Activated CD8-positive, alpha-beta memory T cell treated with anti-CD3 and anti-CD28 coated beads, Interleukin-2, amount 50 U/mL, for 24 hours (primary cell): ENCODE data around the gene RPL36.
"Not testable (repeated sequence)": the region's sequence is repeated elsewhere in the genome, so short reads cannot be mapped to it uniquely, and the experiment has no call there.

Source experiments
- DNase-seq: peaks from one replicate; pipeline ENCODE4 v3.0.0-alpha.2; 2020; ENCODE audit errors: extremely low read depth

RPL36 gene

GRCh38 chr19:5706876-5707573 lies 16.9 kb downstream of the RPL36 start:
- DNase-seq, result no peak

- no peak for DNase-seq
These were observed 17.8 kb downstream of the RPL36 start for GRCh38 chr19:5707576-5708575.

- no peak for DNase-seq
These were observed 20.9 kb downstream of the RPL36 start for GRCh38 chr19:5711025-5711424.

GRCh38 chr19:5711713-5712161 lies 21.6 kb downstream of the RPL36 start:
- no peak for DNase-seq

GRCh38 chr19:5713228-5713627 lies 23.1 kb downstream of the RPL36 start:
- DNase-seq, result no peak

GRCh38 chr19:5714816-5715215 lies 24.7 kb downstream of the RPL36 start:
- no peak for DNase-seq

- DNase-seq, result no peak
These were observed 27.3 kb downstream of the RPL36 start for GRCh38 chr19:5717215-5717935.

GRCh38 chr19:5718037-5718578 lies 28.0 kb downstream of the RPL36 start:
- no peak for DNase-seq

- DNase-seq, result peak; percentile 21
These were observed 28.6 kb downstream of the RPL36 start for GRCh38 chr19:5718579-5719273.

- no peak for DNase-seq
These were observed 29.3 kb downstream of the RPL36 start for GRCh38 chr19:5719274-5719960.

GRCh38 chr19:5719961-5720790 lies 30.1 kb downstream of the RPL36 start, which contains the start of the genes CATSPERD and LONP1:
CATSPERD (plus strand) TSS chr19:5720637; CDS start chr19:5720738, 101 bp downstream.
LONP1 (minus strand) TSS chr19:5720146; CDS start chr19:5720132, 14 bp downstream.
- peak; percentile 94 for DNase-seq

- no peak for DNase-seq
These were observed 37.5 kb downstream of the RPL36 start for GRCh38 chr19:5727453-5728050.

- not testable (repeated sequence) for DNase-seq
These were observed 43.1 kb downstream of the RPL36 start for GRCh38 chr19:5733172-5733571.

GRCh38 chr19:5738423-5738822 lies 48.3 kb downstream of the RPL36 start:
- no peak for DNase-seq
